GM19025 (cell line): Measurements from ENCODE around the gene CEP78.
"Not testable (repeated sequence)": the region's sequence is repeated elsewhere in the genome, so short reads cannot be mapped to it uniquely, and the experiment has no call there.

Source experiments
- ATAC-seq: cut with Tn5 transposase; IDR thresholded peaks from one replicate; pipeline ENCODE4 v1.9.1; 2021; ENCODE audit warnings: mild to moderate bottlenecking, low read depth, moderate library complexity; ENCODE audit not compliant: unreplicated experiment

CEP78 gene

GRCh38 chr9:78280982-78281668 is 45.2 kb downstream of the CEP78 start:
- ATAC-seq = no peak

GRCh38 chr9:78284181-78284580 is 48.3 kb downstream of the CEP78 start:
- not testable (repeated sequence) for ATAC-seq

- ATAC-seq = no peak
These were observed 50.2 kb downstream of the CEP78 start for GRCh38 chr9:78286125-78286524.

DNA sequence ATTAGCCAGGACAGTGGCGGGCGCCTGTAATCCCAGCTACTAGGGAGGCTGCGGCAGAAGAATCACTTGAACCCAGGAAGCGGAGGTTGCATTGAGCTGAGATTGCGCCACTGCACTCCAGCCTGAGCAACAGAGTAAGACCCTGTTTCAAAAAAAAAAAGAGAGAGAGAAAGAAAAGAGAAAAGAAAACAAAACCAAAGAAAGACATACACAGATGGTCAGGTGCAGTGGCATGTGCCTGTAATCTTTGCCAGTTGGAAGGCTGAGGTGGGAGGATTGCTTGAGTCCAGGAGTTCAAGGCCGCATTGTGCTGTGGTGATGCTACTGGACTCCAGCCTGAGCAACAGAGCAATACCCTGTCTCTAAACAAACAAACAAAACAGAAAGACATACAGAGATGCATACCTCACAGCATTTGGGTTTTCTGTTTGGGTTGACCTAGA is 51.1 kb downstream of the CEP78 start:
- ATAC-seq = no peak

- ATAC-seq = no peak
These were observed 52.5 kb downstream of the CEP78 start for GRCh38 chr9:78288214-78288892.

- ATAC-seq = no peak
These were observed 53.6 kb downstream of the CEP78 start for GRCh38 chr9:78289474-78289873.

DNA sequence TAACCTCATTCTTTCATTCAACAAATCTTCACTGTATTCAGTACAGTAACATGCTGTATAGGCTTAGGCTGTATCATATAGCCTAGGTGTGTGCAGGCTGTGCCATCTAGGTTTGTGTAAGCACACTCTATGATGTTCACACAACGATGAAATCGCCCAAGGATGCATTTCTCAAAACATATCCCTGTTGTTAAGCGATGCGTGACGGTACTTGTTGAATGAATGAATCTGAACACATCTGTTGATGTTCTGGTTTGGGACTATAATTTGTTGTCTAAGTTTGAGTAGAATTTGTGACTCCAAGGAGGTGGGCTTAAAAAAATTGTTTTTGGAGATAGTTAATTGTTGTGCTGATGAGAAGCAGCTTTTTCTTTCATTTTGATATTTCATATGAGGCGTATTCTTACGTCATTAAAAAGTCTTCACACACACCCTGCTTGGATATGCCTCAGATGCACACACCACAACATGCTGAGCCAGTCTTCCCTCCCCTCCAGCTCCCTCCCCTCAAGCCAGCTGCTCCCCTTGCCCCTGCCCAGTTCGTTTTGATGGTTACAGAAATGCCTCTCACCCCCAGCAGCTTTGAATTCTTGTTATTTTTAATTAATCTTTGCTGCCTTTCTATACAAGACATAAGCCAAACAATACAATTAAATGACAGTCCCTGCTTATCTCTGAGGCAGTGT is 55.5 kb downstream of the CEP78 start:
- no peak for ATAC-seq

GRCh38 chr9:78292026-78292425 is 56.2 kb downstream of the CEP78 start:
- ATAC-seq = no peak

DNA sequence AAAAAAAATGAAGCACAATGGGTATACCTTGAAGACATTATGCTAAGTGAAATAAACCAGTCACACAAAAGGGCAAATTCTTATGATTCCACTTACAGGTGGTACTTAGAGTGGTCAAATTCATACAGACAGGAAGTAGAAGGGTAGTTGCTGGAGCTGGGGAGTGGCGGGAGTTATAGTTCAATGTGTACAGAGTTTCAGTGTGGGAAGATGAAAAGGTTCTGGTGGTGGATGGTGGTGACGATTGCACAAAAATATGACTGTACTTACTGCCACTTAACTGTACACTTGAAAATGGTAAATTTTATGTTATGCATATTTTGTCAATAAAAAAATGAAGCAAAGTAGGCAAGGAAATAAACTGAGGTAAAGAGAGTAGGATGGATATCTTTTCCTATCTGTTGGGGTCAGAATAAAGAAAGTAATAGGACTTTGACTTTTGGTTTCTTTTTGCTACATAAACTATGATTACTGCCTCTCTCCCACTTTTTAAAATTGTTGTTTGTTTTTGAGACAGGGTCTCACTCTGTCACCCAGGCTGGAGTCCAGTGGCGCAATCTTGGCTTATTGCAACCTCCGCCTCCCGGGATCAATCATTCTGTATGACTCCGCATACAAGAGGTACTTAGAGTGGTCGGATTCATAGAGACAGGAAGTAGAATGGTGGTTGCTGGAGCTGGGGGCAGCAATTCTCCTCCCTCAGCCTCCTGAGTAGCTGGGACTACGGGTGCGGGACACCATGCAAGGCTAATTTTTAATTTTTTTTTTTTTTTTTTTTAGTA is 57.0 kb downstream of the CEP78 start:
- no peak for ATAC-seq

- ATAC-seq = no peak
These were observed 58.7 kb downstream of the CEP78 start for GRCh38 chr9:78294290-78295176.

DNA sequence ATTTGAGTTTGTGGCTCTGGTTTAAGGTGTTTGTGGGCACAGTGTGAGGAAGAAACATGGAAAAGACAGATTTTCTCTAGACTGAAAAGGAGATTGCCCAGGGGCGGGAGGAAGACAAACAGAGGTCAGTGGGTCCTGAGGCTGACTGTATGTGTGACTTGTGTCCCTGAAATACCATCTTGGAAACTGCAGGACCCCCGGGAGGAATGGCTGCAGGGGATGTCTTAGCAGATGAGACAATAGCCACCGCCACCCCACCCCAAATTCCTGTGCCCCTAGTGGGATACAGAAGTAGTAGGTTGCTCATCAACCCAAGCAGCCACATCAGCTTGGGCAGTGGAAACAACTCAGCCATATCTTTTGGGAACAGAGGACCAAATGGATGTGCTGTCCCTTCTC is 59.3 kb downstream of the CEP78 start:
- ATAC-seq = no peak

DNA sequence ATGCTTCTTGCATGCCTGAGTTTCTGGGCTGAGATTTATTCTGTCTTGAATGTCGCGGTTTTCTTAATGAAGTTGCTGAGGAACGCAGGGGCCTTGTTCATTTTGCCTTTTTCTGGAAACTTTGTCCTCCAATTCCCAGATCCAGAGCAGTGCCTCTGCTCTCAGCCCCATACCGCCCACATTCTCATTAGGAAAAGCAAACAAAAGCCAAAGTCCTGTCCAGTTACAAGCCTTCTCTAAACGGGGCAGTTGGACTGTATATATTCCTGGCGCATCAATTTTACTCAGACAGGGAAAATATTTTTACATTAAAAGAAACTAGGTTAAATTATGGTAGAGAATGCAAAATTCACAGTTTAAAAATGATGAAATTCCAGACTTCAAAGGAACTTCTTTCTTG is 59.9 kb downstream of the CEP78 start:
- ATAC-seq = no peak

- no peak for ATAC-seq
These were observed 60.5 kb downstream of the CEP78 start for GRCh38 chr9:78296201-78296892.

DNA sequence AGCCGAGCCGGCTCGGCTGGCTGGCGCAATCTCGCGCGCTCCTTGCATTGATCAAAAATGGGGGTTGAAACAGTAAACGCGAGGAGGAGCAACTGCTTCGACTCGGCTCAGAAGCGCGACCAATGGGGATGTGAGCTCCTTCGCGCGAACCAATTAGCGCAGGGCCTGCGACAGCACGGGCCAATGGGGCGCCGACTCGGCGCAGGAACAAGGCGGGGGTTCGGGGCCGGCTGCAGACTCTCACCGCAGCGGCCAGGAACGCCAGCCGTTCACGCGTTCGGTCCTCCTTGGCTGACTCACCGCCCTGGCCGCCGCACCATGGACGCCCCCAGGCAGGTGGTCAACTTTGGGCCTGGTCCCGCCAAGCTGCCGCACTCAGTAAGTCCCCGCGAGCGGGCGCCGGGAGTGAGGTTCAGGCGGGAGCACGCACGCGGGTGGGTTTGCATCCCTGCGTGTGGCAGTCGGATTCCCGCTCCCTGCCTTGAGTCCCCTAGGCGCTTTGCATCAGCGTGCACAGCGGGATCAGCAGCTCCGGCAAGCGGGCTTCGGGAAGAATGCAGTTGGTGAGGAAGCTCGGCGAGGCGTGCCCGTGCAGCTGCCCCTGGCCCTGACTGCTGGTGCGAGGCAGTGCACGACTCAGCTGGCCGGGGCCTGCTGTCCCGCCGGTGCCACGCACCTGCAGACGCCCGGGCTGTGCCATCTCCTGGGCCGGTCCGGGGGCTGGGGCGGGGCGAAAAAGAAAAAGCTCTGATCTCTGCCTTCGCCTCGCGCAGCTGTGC is 61.2 kb downstream of the CEP78 start, which contains the start of gene PSAT1:
Gene PSAT1 (plus strand): TSS at position 233 of the 779 bp plus-strand sequence. CDS start 86 bp downstream, at position 319.
- peak; percentile 98 for ATAC-seq

DNA sequence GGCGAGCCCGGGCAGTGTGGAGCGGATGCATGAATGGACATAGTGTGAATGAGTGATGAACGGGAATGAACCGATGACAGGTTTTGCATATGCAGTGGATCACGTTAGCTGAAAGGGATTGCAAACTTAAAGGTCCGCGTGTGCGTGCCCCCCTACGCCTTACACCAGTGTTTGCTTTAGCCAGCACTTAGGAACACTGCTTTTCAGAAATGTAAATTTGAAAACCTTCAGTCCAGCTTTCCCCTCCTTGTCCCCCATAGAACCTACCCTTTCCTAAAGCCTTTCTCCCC is 61.7 kb downstream of the CEP78 start:
- no peak for ATAC-seq

- ATAC-seq = no peak
These were observed 62.3 kb downstream of the CEP78 start for GRCh38 chr9:78298046-78298765.

DNA sequence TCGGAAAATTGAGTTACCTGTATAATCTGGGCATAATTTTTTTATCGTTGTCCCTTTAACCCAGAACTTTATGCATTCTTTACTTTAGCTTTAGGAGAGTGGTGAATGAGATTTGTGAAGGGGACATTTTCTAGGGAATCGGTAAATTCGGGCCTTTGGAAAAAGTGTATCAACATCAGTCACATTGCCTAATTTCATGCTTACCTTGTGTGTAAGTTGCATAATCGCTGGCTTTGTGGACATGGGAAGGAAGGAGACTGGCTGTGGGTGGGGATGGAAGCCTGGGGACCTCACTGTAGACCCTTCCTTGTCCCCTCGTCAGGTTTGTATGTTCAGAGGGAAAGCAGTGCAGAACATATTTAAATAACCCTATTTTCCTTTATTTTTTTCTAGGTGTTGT is 64.3 kb downstream of the CEP78 start:
- ATAC-seq = no peak

GRCh38 chr9:78301466-78301865 is 65.6 kb downstream of the CEP78 start:
- no peak for ATAC-seq
